HepG2 (cell line): ENCODE data around the gene ST14. TPM values are rescaled to one million over a fixed set of nuclear protein-coding genes. Genes with fewer than 3 reads are reported as not detected.

Experiments
- ATAC-seq: fragments of 200-7000 bp; cut with Tn5 transposase; 3 replicates; pipeline ENCODE4 v1.9.1; 2020; ENCODE audit warnings: mild to moderate bottlenecking, moderate library complexity
- BruUV-seq: library from RNA; stranded (reverse); fragments of 400-500 nt; replicated peaks from 2 replicates; lab custom pipeline; 2021; lab: Mats Ljungman, UMichigan
- CTCF ChIA-PET: fragments of 300-600 bp; formaldehyde crosslinking; extraction: SDS; loops from one replicate; lab custom pipeline; 2021; ENCODE audit warnings: low total read pairs, inconsistent platforms, low intra/inter-chr PET ratio; lab: Yijun Ruan, JAX
- POLR2A ChIA-PET: fragments of 350-600 bp; sonication (Branson Sonifier 250); formaldehyde crosslinking; loops from one replicate; lab custom pipeline; 2020; ENCODE audit warnings: antibody characterized with exemption, inconsistent platforms; lab: Yijun Ruan, JAX
- DNase-seq: peaks from one replicate; pipeline ENCODE4 v3.0.0-alpha.2; 2015; ENCODE audit warnings: low spot score
- FAIRE-seq: peaks from 3 replicates; lab custom pipeline; 2011; peaks lifted over from hg19 to GRCh38; lab: Jason Lieb, UNC
- H2AFZ ChIP-seq: one replicate; pipeline ENCODE4 v1.6.1; 2011; ENCODE audit warnings: low read length, inconsistent platforms
- H3K27ac ChIP-seq: fragments of 300-600 bp; 3 replicates; pipeline ENCODE4 v1.8.0; 2011; ENCODE audit warnings: mixed run types, mild to moderate bottlenecking, mixed read lengths, low read length, inconsistent platforms; ENCODE audit not compliant: insufficient read depth; ENCODE audit errors: extremely low read length
- H3K27me3 ChIP-seq, 2 experiments: fragments of 200-600 bp in 1 of 2; 2 replicates in 1 of 2; 3 replicates in 1 of 2; pipeline versions ENCODE4 v1.6.0 to v1.8.0; 2011; ENCODE audit warnings: low read length in 2 of 2, mild to moderate bottlenecking in 2 of 2, moderate library complexity in 2 of 2, inconsistent platforms in 1 of 2; ENCODE audit not compliant: insufficient read depth in 2 of 2, control insufficient read depth in 1 of 2
- H3K36me3 ChIP-seq, 2 experiments: fragments of 200-600 bp in 1 of 2; replicated peaks in 1 of 2; 2 replicates in 1 of 2; 3 replicates in 1 of 2; pipeline versions ENCODE4 v1.5.1 to v1.8.0; 2011; ENCODE audit warnings: low read length in 2 of 2, inconsistent platforms in 1 of 2; ENCODE audit not compliant: insufficient read depth in 2 of 2, control insufficient read depth in 1 of 2
- H3K4me1 ChIP-seq: 2 replicates; pipeline ENCODE4 v1.5.1; 2012; ENCODE audit warnings: low read length, inconsistent platforms; ENCODE audit not compliant: insufficient read depth
- H3K4me2 ChIP-seq: 2 replicates; pipeline ENCODE4 v1.6.0; 2011; ENCODE audit warnings: low read depth, low read length, inconsistent platforms
- H3K4me3 ChIP-seq, 3 experiments: fragments of 200-600 bp in 1 of 3; sonication (generic), shearing (Covaris generic) in 1 of 3; replicated peaks in 1 of 3; 2 replicates each; pipeline ENCODE4 v1.5.1; 2011 to 2016; ENCODE audit warnings: low read length in 3 of 3, inconsistent platforms in 2 of 3, low read depth in 2 of 3, mild to moderate bottlenecking in 2 of 3, control low read depth in 1 of 3, mixed read lengths in 1 of 3; ENCODE audit not compliant: insufficient read depth in 1 of 3
- H3K79me2 ChIP-seq: one replicate; pipeline ENCODE4 v1.6.1; 2011; ENCODE audit warnings: low read length, inconsistent platforms; ENCODE audit not compliant: insufficient read depth
- H3K9ac ChIP-seq: 2 replicates; pipeline ENCODE4 v1.6.0; 2011; ENCODE audit warnings: mild to moderate bottlenecking, low read depth, low read length, inconsistent platforms; ENCODE audit not compliant: insufficient read depth
- H3K9me3 ChIP-seq: 2 replicates; pipeline ENCODE4 v1.5.1; 2012; ENCODE audit warnings: mild to moderate bottlenecking, low read length
- H4K20me1 ChIP-seq: 2 replicates; pipeline ENCODE4 v1.6.0; 2011; ENCODE audit warnings: inconsistent platforms, mild to moderate bottlenecking, low read length, moderate library complexity; ENCODE audit not compliant: insufficient read depth
- ADNP ChIP-seq: sonication (generic); formaldehyde crosslinking; IDR thresholded peaks from 2 replicates; pipeline ENCODE4 v1.4.0; 2020; ENCODE audit warnings: missing genetic modification reagents
- ATM ChIP-seq: fragments of 450-650 bp; IDR thresholded peaks from 2 replicates; pipeline ENCODE4 v1.7.1; 2017; ENCODE audit warnings: mild to moderate bottlenecking, borderline replicate concordance
- CREB1 ChIP-seq, 2 experiments: fragments of 450-650 bp in 1 of 2; IDR thresholded peaks; 2 replicates each; pipeline ENCODE4 v1.6.1; 2016 to 2017; ENCODE audit warnings: control low read depth in 1 of 2, mild to moderate bottlenecking in 1 of 2, missing compliant biosample characterization in 1 of 2, missing genetic modification characterization in 1 of 2
- DNMT1 ChIP-seq: sonication (generic); formaldehyde crosslinking; IDR thresholded peaks from 2 replicates; pipeline ENCODE4 v1.5.1; 2020; ENCODE audit warnings: mild to moderate bottlenecking, missing genetic modification reagents
- ETV6 ChIP-seq: sonication (generic); formaldehyde crosslinking; conservative IDR thresholded peaks from 2 replicates; pipeline ENCODE4 v1.4.0; 2020; ENCODE audit warnings: missing genetic modification reagents
- HES4 ChIP-seq: sonication (generic); formaldehyde crosslinking; IDR thresholded peaks from 2 replicates; pipeline ENCODE4 v1.9.0; 2021; ENCODE audit warnings: mild to moderate bottlenecking, missing genetic modification reagents, borderline replicate concordance
- KLF9 ChIP-seq: IDR thresholded peaks from 2 replicates; pipeline ENCODE4 v1.6.1; 2016; ENCODE audit warnings: low read depth
- MTA1 ChIP-seq: sonication (generic); formaldehyde crosslinking; IDR thresholded peaks from 2 replicates; pipeline ENCODE4 v1.4.0; 2020; ENCODE audit warnings: missing genetic modification reagents, mild to moderate bottlenecking, borderline replicate concordance
- NFKBIZ ChIP-seq: IDR thresholded peaks from 2 replicates; pipeline ENCODE4 v1.6.1; 2018; ENCODE audit warnings: missing genetic modification reagents, missing compliant biosample characterization
- NONO ChIP-seq, 2 experiments: fragments of 450-650 bp in 1 of 2; sonication (generic) in 1 of 2; formaldehyde crosslinking in 1 of 2; IDR thresholded peaks in 1 of 2; conservative IDR thresholded peaks in 1 of 2; 2 replicates each; pipeline versions ENCODE4 v1.6.1 to v1.8.0; 2017 to 2022; ENCODE audit warnings: mild to moderate bottlenecking in 1 of 2, missing genetic modification reagents in 1 of 2, moderate library complexity in 1 of 2
- NR3C1 ChIP-seq: sonication (generic); formaldehyde crosslinking; IDR thresholded peaks from 2 replicates; pipeline ENCODE4 v1.4.0; 2020; ENCODE audit warnings: missing genetic modification reagents
- SOX13 ChIP-seq, 3 experiments: fragments of 450-650 bp in 1 of 3; sonication (generic) in 1 of 3; formaldehyde crosslinking in 1 of 3; IDR thresholded peaks in 2 of 3; conservative IDR thresholded peaks in 1 of 3; 2 replicates each; pipeline versions ENCODE4 v1.5.0 to v1.6.1; 2016 to 2020; ENCODE audit warnings: antibody characterized with exemption in 1 of 3, mild to moderate bottlenecking in 1 of 3, missing compliant biosample characterization in 1 of 3, missing genetic modification reagents in 1 of 3, moderate library complexity in 1 of 3
- ZBTB21 ChIP-seq: sonication (generic); formaldehyde crosslinking; IDR thresholded peaks from 2 replicates; pipeline ENCODE4 v1.4.0; 2020; ENCODE audit warnings: missing genetic modification reagents
- ZNF256 ChIP-seq: sonication (generic); formaldehyde crosslinking; conservative IDR thresholded peaks from 2 replicates; pipeline ENCODE4 v1.4.0; 2020; ENCODE audit warnings: missing genetic modification reagents
- ZNF468 ChIP-seq: sonication (generic); formaldehyde crosslinking; IDR thresholded peaks from 2 replicates; pipeline ENCODE4 v1.8.0; 2022; ENCODE audit warnings: mild to moderate bottlenecking, moderate library complexity, missing genetic modification reagents
- WGBS: methylation state at CpG from one replicate; pipeline ENCODE4 v1.1.6; 2017; ENCODE audit warnings: low lambda C conversion rate; 5-methylcytosine and 5-hydroxymethylcytosine counted together
- in situ Hi-C: cut with HindIII; loops from 2 replicates; pipeline ENCODE4 v1.10.0; 2017; ENCODE audit warnings: low pct_unique_long_range_greater_than_20kb; ENCODE audit not compliant: extremely low pct_ligation_motif_present
- intact Hi-C: fragments of 100-400 bp; cut with micrococcal nuclease; formaldehyde crosslinking; loops from one replicate; pipeline ENCODE4 v1.10.0; 2022; ENCODE audit not compliant: unreplicated experiment
- polyA plus RNA-seq, 8 experiments: library from polyadenylated mRNA; depleted of rRNA in 3 of 8; stranded (reverse) in 7 of 8; unstranded in 1 of 8; fragments of >200 nt; fragmentation: Illumina TruSeq in 4 of 8; extraction: Trizol in 4 of 8; gene quantifications; 2 replicates each; pipeline versions ENCODE4 v1.2.1 to v1.2.3, GENCODE V29; 2011 to 2016; ENCODE audit warnings: low read depth in 4 of 8, missing spikeins in 1 of 8, mixed read lengths in 1 of 8; ENCODE audit not compliant: insufficient read depth in 1 of 8
- total RNA-seq, 5 experiments: library from RNA; depleted of rRNA; stranded (reverse); fragments of >200 nt; fragmentation: Illumina TruSeq; extraction: Trizol; gene quantifications; 2 replicates each; pipeline ENCODE4 v1.2.3, GENCODE V29; 2016; ENCODE audit warnings: low read depth in 1 of 5
- TF ChIP-seq, protein P1 (sequence below): IDR thresholded peaks from 2 replicates; pipeline ENCODE4 v1.6.1; 2016; ENCODE audit warnings: mild to moderate bottlenecking
- TF ChIP-seq, protein P2 (sequence below): sonication (generic); formaldehyde crosslinking; IDR thresholded peaks from 2 replicates; pipeline ENCODE4 v1.5.1; 2020; ENCODE audit warnings: mild to moderate bottlenecking, missing genetic modification reagents, borderline replicate concordance
- TF ChIP-seq, protein P3 (sequence below): sonication (generic); formaldehyde crosslinking; IDR thresholded peaks from 2 replicates; pipeline ENCODE4 v1.9.0; 2021; ENCODE audit warnings: missing genetic modification reagents, mild to moderate bottlenecking, borderline replicate concordance

ST14 gene
- total and polyA plus RNA-seq, 2 of the 13 experiments (the other 11 are each of a cell fraction or from before 2014, with no cell fraction given): 0.88 to 1.4 TPM

DNA sequence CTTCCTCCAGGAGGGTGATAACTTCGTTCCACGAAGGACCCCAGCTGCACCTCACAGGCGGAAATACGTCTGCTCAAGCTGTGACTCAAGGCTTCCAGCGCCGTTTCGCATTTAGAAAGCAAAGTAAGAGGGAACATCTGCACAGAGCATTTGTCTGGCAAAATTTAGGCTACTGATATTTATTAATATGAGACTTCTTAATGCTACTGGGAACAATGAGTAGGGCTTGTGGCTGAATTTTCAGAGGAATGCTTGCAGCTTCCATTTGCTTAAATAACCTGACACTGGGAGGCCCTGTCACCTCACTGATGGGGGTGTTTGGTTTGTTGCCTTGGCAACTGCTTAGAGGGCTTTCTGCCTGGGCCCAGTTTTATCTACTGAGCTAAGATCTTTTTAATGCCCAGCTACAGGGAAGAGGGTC, 14.7 kb upstream of the ST14 start (continued):
- TF ChIP-seq CREB1 (IDR thresholded peaks at IDR 0.05) (no peak), CREB1 (CRISPR knock-in tag; IDR thresholded peaks at IDR 0.05) (no peak; the same call in 1 of the 2 replicates)

DNA sequence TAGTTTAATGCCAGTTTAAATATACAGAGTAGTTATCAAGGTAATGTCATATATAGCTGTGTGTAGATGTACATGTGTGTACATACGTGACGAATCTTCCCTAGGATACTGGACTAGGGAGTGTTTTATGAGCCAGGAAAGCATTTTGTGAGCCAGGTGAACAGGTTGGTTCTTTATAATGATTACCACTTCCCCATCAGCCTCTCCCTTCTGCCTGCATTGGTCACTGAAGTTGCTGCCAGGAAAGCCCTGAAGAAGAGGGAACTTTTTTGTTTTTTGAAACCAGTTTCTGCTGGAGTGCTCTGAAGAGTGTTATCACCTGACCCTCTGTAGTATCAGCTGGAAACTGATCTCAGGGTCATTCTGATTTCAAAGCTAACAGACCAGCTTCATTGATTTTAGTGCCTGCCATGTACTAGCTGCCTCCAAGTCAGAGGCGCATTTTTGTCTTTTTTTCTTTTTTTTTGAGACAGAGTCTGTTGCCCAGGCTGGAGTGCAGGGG, 14.2 kb upstream of the ST14 start:
- 69% methylated on average over 3 of the region's 3 CpGs for WGBS
- Histone ChIP-seq H3K27me3 (no peaks in the 10 kb centered on the region), H3K4me2 (peak overlapping the region; percentile 81), H3K79me2 (no peaks in the 10 kb centered on the region), H3K27ac (peak overlapping the region; percentile 87), H3K9me3 (no peaks in the 10 kb centered on the region), H3K4me1 (peaks cover 86% of the 10 kb centered on the region), H4K20me1 (no peaks in the 10 kb centered on the region), H3K9ac (peak overlapping the region; percentile 64), H3K36me3 (peaks cover 2 to 24% of the 10 kb centered on the region in 2 experiments; a peak in 4 of 5 replicates), H2AFZ (no peak overlapping the region), H3K4me3 (no peak overlapping the region)
- DNase-seq (peak; percentile 57), FAIRE-seq (no peak), ATAC-seq (peak; percentile 51)
- BruUV-seq: no TSS peak
- POLR2A ChIA-PET: interaction anchor here (0.5 to 3.7 kb wide), 7 partner anchors 13 to 366 kb away, joined by 3 to 50 read pairs (median 6); partner anchors contain the start of gene PRDM10
- in situ Hi-C loops: loop anchor here (25.0 kb wide), 1 partner anchor 358 kb away; no protein-coding TSS in a partner anchor
- CTCF ChIA-PET: no interaction called here
- intact Hi-C loops: no loop called here
- TF ChIP-seq SOX13 (IDR thresholded peaks at IDR 0.05) (no peak), SOX13 (CRISPR knock-in tag; conservative IDR thresholded peaks at IDR 0.05 in 1 of 2, IDR thresholded peaks at IDR 0.05 in 1 of 2) (0 out of 4 replicates have a peak, but pooled peaks of 1 of the 2 experiments have one; percentile 18), MTA1 (CRISPR knock-in tag) (no peak), ATM (no peak), NR3C1 (CRISPR knock-in tag) (no peak), ZNF256 (no peak), NONO (IDR thresholded peaks at IDR 0.05) (no peak), NONO (CRISPR knock-in tag; conservative IDR thresholded peaks at IDR 0.05) (no peak), ETV6 (no peak), ZBTB21 (CRISPR knock-in tag) (no peak), ZNF468 (no peak), NFKBIZ (no peak), KLF9 (CRISPR knock-in tag) (no peak), HES4 (no peak), DNMT1 (CRISPR knock-in tag) (no peak), ADNP (no peak)
- TF ChIP-seq, protein P1, sequence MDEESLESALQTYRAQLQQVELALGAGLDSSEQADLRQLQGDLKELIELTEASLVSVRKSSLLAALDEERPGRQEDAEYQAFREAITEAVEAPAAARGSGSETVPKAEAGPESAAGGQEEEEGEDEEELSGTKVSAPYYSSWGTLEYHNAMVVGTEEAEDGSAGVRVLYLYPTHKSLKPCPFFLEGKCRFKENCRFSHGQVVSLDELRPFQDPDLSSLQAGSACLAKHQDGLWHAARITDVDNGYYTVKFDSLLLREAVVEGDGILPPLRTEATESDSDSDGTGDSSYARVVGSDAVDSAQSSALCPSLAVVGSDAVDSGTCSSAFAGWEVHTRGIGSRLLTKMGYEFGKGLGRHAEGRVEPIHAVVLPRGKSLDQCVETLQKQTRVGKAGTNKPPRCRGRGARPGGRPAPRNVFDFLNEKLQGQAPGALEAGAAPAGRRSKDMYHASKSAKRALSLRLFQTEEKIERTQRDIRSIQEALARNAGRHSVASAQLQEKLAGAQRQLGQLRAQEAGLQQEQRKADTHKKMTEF: no peak
- TF ChIP-seq, protein P2, sequence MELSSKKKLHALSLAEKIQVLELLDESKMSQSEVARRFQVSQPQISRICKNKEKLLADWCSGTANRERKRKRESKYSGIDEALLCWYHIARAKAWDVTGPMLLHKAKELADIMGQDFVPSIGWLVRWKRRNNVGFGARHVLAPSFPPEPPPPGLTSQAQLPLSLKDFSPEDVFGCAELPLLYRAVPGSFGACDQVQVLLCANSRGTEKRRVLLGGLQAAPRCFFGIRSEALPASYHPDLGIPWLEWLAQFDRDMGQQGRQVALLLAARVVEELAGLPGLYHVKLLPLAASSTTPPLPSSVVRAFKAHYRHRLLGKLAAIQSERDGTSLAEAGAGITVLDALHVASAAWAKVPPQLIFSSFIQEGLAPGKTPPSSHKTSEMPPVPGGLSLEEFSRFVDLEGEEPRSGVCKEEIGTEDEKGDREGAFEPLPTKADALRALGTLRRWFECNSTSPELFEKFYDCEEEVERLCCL: no peak
- TF ChIP-seq, protein P3, sequence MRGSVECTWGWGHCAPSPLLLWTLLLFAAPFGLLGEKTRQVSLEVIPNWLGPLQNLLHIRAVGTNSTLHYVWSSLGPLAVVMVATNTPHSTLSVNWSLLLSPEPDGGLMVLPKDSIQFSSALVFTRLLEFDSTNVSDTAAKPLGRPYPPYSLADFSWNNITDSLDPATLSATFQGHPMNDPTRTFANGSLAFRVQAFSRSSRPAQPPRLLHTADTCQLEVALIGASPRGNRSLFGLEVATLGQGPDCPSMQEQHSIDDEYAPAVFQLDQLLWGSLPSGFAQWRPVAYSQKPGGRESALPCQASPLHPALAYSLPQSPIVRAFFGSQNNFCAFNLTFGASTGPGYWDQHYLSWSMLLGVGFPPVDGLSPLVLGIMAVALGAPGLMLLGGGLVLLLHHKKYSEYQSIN (CRISPR knock-in tag): no peak
